ENCODE data around the gene ATAD3A.
"Not testable (repeated sequence)": the region's sequence is repeated elsewhere in the genome, so short reads cannot be mapped to it uniquely, and the experiment has no call there.

DNA sequence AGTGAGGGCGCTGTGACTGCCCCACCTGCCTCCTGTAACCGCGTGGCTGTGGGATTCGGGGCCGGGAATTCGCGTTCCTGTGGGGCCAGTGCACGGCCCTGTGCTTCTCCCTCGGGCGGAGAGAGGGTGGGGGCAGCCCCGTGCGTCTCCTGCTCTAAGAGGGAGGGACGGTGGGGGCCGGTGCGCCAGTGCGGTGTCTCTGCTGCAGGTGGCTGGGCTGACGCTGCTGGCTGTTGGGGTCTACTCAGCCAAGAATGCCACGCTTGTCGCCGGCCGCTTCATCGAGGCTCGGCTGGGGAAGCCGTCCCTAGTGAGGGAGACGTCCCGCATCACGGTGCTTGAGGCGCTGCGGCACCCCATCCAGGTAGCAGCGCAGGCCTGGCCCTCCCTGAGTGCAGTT, 10.6 kb downstream of the ATAD3A start:
- TF ChIP-seq, protein P1, sequence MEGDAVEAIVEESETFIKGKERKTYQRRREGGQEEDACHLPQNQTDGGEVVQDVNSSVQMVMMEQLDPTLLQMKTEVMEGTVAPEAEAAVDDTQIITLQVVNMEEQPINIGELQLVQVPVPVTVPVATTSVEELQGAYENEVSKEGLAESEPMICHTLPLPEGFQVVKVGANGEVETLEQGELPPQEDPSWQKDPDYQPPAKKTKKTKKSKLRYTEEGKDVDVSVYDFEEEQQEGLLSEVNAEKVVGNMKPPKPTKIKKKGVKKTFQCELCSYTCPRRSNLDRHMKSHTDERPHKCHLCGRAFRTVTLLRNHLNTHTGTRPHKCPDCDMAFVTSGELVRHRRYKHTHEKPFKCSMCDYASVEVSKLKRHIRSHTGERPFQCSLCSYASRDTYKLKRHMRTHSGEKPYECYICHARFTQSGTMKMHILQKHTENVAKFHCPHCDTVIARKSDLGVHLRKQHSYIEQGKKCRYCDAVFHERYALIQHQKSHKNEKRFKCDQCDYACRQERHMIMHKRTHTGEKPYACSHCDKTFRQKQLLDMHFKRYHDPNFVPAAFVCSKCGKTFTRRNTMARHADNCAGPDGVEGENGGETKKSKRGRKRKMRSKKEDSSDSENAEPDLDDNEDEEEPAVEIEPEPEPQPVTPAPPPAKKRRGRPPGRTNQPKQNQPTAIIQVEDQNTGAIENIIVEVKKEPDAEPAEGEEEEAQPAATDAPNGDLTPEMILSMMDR (IDR thresholded peaks at IDR 0.05): not testable (repeated sequence)
- TF ChIP-seq POLR2A (IDR thresholded peaks at IDR 0.05): not testable (repeated sequence)
